GM19240 (cell line): ENCODE measurements around the gene ATP5F1D.

ENCODE experiments used
- DNase-seq: peaks from one replicate; pipeline ENCODE4 v3.0.0; 2011; ENCODE audit warnings: low spot score; ENCODE audit not compliant: insufficient read length

Gene ATP5F1D

GRCh38 chr19:1280636-1281568, 39.4 kb downstream of the ATP5F1D start:
- no peak for DNase-seq

- no peak for DNase-seq
These were observed 40.2 kb downstream of the ATP5F1D start for GRCh38 chr19:1281569-1282287.

GRCh38 chr19:1282588-1283206, 41.1 kb downstream of the ATP5F1D start:
- no peak for DNase-seq

- DNase-seq: no peak
These were observed 41.8 kb downstream of the ATP5F1D start for GRCh38 chr19:1283207-1283916.

- no peak for DNase-seq
These were observed 42.4 kb downstream of the ATP5F1D start for GRCh38 chr19:1283917-1284292.

GRCh38 chr19:1284293-1284978, 42.9 kb downstream of the ATP5F1D start:
- no peak for DNase-seq

- no peak for DNase-seq
These were observed 43.6 kb downstream of the ATP5F1D start for GRCh38 chr19:1284979-1285736.

- no peak for DNase-seq
These were observed 44.3 kb downstream of the ATP5F1D start, which contains the start of gene EFNA2 for GRCh38 chr19:1285737-1286360. TSS of gene EFNA2 (plus strand) at chr19:1285873. CDS start at chr19:1286169, 296 bp downstream.

GRCh38 chr19:1286487-1287353, 45.2 kb downstream of the ATP5F1D start:
- no peak for DNase-seq

- DNase-seq: no peak
These were observed 46.0 kb downstream of the ATP5F1D start for GRCh38 chr19:1287354-1288225.

GRCh38 chr19:1288226-1288612, 46.7 kb downstream of the ATP5F1D start:
- DNase-seq: no peak

GRCh38 chr19:1288833-1289685, 47.5 kb downstream of the ATP5F1D start:
- DNase-seq: no peak

GRCh38 chr19:1289686-1290025, 48.1 kb downstream of the ATP5F1D start:
- no peak for DNase-seq

GRCh38 chr19:1290196-1290702, 48.7 kb downstream of the ATP5F1D start:
- DNase-seq: no peak

- DNase-seq: no peak
These were observed 49.4 kb downstream of the ATP5F1D start for GRCh38 chr19:1290703-1291651.
